GM21717 (cell line): ENCODE results near the gene SERPINA3.
"Not testable (repeated sequence)": the region's sequence is repeated elsewhere in the genome, so short reads cannot be mapped to it uniquely, and the experiment has no call there.

ENCODE experiments used
- ATAC-seq: cut with Tn5 transposase; IDR thresholded peaks from one replicate; pipeline ENCODE4 v1.9.1; 2021; ENCODE audit warnings: mild to moderate bottlenecking, moderate library complexity; ENCODE audit not compliant: unreplicated experiment

SERPINA3 gene

DNA sequence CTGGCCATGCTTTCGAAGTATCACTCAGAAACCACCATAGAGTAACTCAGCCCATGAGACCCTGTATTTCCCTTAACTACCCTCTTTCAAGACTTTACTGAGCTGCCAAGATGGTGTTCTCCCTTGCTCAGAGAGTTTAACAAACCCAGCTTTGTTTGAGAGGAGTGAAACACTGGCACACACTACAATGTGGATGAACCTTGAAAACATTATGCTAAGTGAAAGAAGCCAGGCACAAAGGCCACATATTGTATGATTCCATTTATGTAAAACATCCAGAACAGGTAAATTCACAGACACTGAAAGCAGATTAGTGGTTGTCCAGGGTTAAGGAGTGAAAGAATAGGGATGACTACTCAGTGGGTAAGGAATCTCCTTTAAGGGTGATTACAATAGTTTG, 18.9 kb downstream of the SERPINA3 start:
- no peak for ATAC-seq

DNA sequence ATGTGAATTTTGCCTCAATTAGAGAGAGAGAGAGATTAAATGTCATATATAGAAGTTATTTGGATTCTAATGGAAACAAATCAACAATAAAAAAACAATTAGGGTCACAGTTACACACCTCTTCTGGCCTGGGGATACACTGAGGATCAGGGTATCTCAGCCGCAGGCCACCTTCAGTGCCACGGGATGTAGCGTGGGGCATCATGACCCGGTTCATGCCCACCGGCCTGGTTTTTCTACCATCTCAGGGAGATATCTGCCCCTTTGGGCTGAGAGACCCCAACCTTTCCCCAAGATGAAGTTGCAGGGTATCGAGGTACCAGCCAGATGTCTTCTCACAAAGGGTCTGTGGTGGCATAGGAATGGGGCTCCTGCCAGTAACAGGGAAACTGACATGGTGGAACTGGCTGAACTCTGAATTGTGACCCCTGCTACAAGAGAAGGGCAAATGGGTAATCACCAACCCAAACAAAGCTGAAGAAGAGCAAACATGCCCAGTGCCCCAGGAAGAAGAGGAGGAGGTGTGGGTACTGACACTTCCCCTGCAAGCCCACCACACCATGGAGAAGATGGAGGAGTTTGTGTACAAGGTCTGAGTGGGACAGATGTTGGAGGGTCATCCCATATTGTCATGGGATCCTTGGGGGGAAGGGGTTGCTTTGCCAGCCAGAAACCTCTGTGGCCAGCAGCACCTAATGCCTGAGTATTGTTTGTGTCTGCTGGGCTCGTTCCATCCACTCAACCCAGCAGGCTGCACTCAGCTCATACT, 19.5 kb downstream of the SERPINA3 start:
- no peak for ATAC-seq

DNA sequence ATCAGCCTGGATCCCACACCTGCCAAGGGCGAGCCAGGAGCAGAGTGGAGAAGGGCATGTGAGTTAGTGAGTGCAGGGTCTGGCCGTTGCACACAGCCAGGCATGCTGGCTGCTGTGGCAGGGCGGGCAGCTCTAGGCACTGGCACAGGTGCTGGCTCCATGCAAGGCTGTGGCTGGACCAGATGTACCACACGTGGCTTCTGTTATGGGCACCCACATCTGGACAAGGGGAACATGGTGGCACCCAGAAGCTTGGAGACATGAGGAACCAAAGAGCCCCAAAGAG, 20.1 kb downstream of the SERPINA3 start:
- no peak for ATAC-seq

DNA sequence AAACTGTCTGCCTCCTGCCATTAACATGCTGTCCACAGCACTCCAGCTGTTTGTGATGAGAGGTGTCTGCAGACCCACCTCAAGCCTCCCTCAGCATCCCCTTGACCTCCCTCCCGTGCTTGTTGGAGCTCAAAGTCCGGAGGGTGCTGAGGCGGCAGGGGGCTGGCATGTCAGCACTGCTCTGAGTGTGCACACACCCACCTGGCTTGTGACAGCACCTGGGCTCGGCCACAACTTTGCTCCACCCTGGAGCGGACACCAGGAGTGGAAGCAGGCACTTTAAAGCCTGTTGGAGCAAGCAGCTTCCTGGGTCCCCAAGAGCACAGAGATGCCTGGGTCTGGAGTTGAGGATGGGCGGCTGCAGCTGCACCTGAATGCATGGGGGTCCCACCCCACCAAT, 20.9 kb downstream of the SERPINA3 start:
- no peak for ATAC-seq

DNA sequence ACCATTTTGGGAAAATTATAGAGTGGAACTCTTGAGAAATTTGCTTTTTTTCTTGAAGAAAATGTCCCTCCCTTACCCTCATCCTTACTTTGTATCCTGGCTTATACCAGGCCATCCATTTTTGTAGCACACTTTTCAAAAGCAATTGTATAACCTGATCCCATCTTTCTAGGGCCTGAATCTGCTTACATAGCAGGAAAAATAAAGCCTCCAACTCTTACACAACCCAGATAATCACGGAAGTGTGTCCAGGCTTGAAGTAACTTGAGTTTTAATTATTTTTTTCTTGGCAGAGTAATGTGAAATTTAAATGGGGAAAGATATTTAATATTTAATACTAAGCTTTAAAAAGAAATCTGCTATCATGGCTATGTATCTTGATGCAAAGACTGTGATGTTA, 23.0 kb downstream of the SERPINA3 start:
- ATAC-seq: no peak

DNA sequence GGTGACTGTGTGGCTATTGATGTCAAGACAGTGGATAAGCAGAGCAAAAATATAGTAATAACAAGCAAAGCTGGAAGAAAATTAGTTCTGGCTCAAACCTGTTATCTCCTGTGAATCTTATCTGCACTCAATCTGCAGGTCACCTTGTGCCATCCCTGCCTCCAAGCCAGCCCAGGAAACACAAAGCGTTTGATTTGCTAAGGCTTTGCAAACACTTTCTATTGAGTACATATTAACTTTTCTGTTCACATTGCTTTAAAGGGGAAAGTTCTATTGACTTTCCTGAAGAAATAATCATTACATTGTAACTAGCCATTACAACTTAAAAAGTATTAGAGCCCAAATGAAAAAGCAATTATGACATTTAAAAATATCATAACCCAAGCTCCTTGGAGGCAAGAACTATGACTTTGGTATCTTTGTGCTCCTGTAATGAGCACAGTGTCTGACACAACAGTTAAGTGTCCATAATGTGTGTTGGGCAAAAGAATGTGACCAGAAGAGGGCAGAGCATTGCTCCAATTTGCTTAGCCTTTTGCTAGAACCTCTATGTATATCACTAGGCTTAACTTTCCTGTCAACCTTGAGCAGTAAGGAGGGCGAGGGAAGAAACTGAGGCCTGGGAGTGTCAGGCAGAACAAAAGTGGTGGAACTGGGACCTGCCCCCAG, 24.7 kb downstream of the SERPINA3 start:
- no peak for ATAC-seq

DNA sequence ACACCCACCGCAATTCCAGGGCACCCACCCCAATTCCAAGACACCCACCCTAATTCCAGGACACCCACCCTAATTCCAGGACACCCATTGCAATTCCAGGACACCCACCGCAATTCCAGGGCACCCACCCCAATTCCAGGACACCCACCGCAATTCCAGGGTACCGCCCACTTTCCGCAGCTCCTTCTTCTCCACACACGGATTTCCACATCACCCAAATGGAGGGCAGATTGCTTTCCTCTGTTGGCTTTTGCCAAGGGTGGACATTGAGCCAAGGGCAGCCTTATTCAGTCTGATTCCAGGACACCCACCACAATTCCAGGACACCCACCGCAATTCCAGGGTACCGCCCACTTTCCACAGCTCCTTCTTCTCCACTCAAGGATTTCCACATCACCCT, 25.6 kb downstream of the SERPINA3 start:
- not testable (repeated sequence) for ATAC-seq

DNA sequence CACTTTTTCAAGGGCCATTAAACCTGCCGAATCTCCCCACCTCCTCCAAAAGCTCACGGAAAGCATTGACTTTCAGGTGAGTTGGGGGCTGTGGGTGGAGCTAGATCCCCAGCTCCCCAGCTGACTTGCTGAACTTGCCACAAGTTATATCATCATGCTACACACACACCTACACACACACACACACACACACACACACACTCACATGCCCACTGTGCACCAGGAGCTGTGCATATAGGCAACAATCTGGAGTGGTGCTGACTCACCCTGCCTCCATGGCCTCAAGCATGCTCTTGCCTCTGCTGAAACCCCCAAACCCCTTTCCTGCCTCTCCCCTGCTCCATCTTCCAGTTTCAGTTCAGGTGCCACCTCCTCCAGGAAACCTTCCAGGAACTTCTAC, 26.1 kb downstream of the SERPINA3 start:
- ATAC-seq: no peak

DNA sequence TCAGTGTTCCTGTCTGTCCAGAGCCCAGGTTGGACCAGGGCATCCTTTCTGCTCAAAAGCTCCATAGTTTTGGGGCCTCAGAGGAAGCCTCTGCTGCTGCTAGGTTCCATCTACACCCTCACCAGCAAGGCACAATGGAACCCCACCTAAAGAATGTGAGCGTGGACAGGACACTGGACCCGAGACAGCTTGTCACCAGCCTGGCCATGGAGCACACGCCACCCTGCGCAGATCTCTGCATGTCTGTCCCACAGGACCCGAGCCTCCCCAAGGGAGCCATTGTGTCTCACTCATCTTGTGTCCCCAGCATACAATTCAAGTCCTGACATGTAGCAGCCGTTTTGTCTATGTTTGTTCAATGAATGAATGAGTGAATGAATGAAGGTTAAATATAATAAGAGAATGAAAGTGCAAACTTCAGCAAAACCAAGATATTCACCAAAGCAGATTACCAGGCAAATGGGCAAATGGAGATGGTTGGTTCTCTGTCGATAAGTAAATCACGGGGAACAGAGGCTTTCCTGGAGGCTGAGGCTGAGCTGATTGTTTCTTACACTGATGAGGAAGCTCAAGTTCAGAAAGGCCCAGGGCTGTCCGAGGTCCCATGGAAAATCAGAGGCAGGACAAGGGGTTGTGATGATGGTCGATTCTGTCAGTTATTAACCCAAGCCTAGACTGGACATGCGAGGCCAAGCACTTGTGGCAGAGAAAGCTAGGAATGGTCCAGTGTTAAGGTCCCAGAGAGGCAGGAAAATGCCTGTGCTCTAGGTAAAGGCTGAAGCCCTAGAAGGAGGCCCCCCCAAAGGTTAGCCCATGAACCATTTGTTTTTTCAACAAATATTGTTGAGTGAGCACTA, 27.0 kb downstream of the SERPINA3 start:
- no peak for ATAC-seq

DNA sequence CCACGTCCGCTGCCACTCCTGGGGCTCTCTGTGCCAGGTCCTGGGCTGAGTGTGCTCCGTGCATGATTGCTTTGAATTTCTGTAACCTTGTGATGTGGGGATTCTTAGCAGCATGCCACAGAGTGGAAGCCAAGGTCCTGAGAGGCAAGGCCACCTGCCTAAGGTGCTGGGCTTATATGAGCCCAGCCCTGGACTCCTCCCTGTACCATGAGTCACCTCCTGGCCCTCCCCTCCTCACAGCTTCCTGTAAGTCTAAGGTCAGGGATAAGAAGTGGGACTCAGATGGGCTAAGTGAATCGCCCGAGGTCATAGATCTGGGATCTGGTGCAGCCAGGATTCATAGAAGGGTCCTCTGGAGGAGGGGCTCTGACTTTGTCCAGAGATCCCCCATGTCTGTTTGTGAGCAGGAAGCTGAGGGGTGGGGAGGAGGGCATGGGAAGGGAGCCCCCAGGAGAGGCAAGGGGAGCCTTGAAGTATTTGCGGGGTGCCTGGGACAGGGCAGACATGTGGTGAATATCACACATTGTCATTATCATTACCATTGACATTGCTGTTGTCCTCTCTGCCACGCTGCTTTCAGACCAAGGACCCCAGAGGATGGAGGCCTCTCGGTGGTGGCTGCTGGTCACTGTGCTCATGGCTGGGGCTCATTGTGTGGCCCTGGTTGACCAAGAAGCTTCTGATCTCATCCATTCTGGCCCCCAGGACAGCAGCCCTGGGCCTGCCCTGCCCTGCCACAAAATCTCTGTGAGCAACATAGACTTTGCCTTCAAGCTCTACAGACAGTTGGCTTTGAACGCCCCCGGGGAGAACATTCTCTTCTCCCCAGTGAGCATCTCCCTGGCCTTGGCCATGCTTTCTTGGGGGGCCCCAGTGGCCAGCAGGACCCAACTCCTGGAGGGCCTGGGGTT, 28.8 kb downstream of the SERPINA3 start:
- ATAC-seq: no peak

DNA sequence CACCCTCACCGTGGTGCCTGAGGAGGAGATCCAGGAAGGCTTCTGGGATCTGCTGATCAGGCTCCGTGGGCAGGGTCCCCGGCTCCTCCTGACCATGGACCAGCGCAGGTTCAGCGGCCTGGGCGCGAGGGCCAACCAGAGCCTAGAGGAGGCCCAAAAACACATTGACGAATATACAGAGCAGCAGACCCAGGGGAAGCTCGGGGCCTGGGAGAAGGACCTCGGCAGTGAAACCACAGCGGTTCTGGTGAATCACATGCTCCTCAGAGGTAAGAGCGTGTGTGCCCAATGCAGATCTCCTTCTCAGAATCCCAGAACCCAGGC, 29.4 kb downstream of the SERPINA3 start:
- no peak for ATAC-seq

DNA sequence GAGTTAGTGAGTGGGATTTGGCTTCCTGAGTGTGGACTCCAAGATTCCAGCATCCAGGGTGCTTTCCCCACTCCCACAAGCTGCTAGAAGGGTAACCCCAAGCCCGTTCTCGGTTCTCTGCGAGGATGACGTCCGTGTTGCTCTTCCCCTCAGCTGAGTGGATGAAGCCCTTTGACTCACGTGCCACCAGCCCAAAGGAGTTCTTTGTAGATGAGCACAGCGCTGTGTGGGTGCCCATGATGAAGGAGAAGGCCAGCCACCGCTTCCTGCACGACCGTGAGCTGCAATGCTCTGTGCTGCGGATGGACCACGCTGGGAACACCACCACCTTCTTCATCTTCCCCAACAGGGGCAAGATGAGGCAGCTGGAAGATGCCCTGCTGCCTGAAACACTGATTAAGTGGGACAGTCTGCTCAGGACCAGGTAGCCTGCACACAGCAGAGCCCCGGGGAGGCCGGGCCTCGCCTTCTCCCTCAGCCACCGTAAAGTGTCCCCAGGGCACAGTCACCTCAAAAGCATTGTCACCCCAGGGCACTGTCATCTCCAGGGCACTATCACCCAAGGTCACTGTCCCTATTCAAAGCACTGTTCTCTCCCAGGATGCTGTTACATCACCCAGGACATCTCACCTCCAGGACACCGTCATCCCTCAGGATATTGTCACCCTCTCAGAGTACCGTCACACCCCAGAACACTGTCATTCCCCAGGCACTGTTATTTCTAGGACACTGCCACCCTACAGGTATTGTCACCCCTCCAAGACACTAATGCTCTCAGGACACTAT, 31.3 kb downstream of the SERPINA3 start:
- no peak for ATAC-seq

DNA sequence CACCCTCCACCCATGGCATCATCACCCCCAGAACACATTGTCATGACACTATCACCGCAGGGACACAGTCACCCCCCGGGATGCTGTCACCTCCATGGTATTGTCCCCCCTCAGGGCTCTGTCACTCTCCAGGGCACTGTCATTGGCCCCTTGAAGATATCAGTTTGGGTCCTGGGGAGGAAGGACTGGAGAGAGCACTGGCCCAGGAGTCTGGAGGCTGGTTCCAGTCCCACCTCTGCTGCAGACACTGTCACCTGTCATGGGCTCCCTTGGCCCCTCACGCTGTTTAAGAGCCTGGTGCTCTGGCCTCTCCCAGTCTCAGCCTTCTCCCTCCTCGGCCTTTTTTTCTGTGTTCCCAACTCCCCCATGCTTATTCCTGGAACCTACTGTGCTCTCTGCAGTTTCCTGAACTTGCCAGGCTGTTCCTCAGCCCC, 31.9 kb downstream of the SERPINA3 start:
- ATAC-seq: no peak

DNA sequence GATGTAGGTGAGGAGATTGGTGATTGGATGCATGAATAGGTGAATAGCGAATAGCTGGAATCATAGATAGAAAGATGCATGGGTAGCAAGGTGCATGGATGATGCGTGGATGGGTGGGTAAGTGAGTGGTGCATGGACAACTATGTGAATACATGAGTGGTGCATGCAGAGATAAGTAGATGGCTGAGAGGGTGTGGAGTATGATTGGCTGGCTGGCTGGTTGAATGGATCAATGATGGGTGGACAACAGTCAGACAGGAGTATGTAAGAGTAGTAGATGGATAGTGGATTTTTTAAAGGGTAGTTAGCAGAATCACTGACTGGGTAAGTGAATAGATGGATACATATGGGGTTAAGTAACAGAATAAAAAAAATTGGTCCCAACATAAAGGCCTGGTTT, 33.9 kb downstream of the SERPINA3 start:
- ATAC-seq: no peak

DNA sequence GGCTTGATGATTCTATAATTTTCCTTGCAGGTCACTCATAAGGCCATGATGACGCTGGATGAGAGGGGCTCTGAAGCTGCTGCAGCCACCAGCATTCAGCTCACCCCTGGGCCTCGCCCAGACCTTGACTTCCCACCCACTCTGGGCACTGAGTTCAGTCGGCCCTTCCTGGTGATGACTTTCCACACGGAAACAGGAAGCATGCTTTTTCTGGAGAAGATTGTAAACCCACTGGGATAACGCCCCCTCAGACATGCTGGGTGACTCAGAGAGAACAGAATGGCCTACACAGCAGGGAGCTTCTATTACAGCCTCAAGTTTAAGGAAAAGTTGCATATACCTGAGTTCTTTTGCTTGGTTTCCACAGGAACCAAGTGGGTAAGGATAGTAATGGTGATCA, 34.3 kb downstream of the SERPINA3 start:
- no peak for ATAC-seq

DNA sequence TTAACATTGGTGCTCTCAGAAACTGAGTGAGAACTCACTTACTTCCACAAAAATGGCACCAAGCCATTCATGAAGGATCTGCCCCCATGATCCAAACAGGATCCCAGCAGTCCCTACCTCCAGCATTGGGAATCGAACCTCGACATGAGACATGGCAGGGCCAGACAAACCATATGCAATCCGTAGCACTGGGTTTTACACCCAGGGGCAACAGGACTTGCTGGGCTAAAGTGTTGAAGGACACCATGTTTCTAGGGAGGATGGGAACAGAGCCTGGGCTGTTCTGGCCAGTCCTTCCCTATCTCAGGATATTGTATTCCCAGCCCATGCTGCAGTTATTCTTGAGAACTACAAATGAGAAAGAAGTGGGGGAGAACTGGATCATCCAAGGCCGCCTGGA, 36.6 kb downstream of the SERPINA3 start:
- no peak for ATAC-seq

DNA sequence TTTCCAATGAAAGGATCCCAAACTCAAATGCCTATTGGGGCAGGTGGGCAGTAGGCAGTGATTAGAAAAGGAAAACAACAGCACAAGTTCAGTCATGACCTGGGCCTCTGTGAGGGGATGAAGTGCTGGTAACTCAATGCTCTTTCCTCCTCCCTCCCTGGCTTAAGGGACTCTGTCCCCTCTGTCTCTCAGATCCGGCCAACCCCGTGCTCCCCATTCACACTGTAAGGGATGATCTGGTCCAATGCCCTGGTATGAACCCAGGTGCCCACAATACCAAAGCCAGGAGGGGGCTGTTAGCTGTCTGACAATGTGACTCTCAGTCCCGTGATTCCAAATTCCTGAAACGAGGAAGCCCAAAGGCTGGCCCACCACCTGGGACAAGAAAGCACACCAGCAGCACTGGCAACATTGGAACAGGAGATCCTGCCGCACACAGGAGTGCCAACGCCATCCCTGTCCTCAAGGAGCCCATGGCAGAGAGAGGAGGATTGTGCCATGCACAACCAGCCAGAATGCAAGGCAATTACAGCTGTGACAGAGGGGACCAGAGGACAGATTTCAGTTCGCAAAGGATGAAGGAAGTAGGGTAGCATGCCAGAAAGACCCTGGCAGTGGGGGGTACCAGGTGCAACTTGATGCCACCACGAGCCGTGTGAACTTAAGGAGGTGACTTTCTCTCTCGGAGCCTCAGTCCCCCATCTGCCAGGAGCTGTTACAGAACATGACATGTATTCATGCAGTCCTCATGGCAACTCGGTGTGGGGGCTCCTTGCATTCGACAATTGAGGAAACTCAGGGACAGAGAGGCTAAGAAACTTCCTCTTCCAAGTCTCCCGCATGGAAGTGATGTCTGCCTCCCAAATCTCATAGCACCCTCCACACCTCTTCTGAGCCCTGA, 37.6 kb downstream of the SERPINA3 start:
- ATAC-seq: no peak

DNA sequence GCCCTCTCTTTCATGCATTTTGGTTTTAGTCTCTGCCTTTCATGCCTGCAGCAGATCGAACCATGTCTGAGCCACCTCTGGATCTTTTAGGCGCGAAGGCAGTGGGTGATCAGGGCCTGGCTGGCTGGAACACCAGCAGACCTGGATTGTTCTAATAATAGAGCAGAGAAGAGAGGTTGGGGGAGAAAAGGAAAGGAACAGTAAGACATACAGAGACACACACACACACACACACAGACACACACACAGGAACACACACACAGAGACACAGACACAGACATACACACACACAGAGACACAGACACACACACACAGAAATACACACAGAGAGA, 38.2 kb downstream of the SERPINA3 start:
- ATAC-seq: no peak
